AG04449 (cell line): ENCODE results near the gene KLHDC8B.

Source experiments
- CTCF ChIA-PET: fragments of 350-600 bp; formaldehyde crosslinking; extraction: SDS; loops from one replicate; lab custom pipeline; 2021; ENCODE audit warnings: antibody characterized with exemption; lab: Yijun Ruan, JAX
- POLR2A ChIA-PET: fragments of 400-600, 350-600 bp; formaldehyde crosslinking; extraction: SDS; loops from one replicate; lab custom pipeline; 2020; ENCODE audit warnings: antibody characterized with exemption, inconsistent platforms; lab: Yijun Ruan, JAX
- DNase-seq: peaks from one replicate; pipeline ENCODE4 v3.0.0-alpha.2; 2010; ENCODE audit warnings: low read depth, low spot score
- H3K4me3 ChIP-seq: 2 replicates; pipeline ENCODE4 v1.5.1; 2011; ENCODE audit warnings: low read depth, mild to moderate bottlenecking, control low read depth, low read length
- TF ChIP-seq, protein P1 (sequence below): IDR thresholded peaks from one replicate; pipeline ENCODE4 v1.5.1; 2011; ENCODE audit warnings: mild to moderate bottlenecking, moderate library complexity, low read length, control low read depth, inconsistent platforms; ENCODE audit not compliant: insufficient read depth; ENCODE audit errors: missing control alignments

Gene KLHDC8B

DNA sequence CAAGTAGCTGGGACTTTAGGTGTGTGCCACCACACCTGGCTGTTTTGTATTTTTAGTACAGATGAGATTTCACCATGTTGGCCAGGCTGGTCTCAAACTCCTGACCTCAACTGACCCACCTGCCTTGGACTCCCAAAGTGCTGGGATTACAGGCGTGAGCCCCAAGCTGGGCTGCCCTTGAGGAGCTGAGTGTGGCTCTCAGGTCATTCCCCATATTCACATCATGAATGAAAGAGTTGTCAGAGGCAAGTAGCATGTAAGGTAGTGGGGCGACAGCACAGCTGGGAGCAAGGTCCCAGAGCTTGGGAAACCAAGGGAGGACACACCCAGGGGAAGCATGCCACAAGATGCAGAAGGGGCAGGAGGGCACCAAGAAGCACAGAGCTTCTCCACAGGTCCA is 10.2 kb upstream of the KLHDC8B start:
- H3K4me3 ChIP-seq: no peak overlapping the region
- CTCF ChIA-PET: interaction anchor here (1.3 to 2.1 kb wide), 3 partner anchors 10 to 289 kb away, joined by 3 to 9 read pairs (median 4); partner anchors contain the start of gene KLHDC8B
- no peak for DNase-seq
- TF ChIP-seq, protein P1, sequence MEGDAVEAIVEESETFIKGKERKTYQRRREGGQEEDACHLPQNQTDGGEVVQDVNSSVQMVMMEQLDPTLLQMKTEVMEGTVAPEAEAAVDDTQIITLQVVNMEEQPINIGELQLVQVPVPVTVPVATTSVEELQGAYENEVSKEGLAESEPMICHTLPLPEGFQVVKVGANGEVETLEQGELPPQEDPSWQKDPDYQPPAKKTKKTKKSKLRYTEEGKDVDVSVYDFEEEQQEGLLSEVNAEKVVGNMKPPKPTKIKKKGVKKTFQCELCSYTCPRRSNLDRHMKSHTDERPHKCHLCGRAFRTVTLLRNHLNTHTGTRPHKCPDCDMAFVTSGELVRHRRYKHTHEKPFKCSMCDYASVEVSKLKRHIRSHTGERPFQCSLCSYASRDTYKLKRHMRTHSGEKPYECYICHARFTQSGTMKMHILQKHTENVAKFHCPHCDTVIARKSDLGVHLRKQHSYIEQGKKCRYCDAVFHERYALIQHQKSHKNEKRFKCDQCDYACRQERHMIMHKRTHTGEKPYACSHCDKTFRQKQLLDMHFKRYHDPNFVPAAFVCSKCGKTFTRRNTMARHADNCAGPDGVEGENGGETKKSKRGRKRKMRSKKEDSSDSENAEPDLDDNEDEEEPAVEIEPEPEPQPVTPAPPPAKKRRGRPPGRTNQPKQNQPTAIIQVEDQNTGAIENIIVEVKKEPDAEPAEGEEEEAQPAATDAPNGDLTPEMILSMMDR: no peak
- POLR2A ChIA-PET: no interaction called here

DNA sequence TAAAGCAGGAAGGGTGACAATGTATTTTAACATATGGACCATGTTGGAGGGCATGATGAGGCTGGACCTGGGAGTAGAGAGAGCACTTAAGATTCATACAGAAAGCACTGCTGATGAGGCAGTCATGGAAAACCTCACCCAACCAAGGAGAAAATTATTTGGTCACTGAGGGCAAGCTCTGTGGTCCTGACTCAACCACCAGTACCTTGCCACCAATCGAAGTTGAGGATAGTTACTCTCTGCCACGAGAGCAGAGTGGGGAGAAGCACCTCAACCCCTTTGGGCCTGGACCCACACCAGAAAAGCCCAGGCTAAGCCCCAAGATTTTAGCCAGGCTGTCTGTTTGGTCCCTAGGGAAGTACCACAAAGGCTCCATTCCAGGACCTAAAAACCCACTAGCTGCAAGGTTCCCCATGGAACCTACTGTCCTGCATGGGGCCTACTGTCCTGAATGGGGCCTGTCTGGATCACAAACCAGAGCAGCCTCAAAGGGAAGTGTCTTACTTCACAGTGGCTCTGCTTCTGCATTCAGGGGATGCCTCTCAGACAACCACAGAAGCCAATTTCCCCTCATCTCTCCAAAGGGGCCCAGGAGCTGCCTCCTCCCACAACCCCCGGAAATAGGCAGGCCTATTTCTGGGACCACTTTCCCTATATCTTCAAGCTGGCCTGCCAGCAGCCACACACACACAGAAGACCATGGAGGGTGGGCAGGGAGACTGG is 9.4 kb upstream of the KLHDC8B start:
- no peak overlapping the region for H3K4me3 ChIP-seq
- POLR2A ChIA-PET: no interaction called here
- CTCF ChIA-PET: interaction anchor here (1.3 to 2.1 kb wide), 3 partner anchors 9 to 288 kb away, joined by 3 to 9 read pairs (median 4); partner anchors contain the start of gene KLHDC8B
- TF ChIP-seq, protein P1: no peak
- no peak for DNase-seq

DNA sequence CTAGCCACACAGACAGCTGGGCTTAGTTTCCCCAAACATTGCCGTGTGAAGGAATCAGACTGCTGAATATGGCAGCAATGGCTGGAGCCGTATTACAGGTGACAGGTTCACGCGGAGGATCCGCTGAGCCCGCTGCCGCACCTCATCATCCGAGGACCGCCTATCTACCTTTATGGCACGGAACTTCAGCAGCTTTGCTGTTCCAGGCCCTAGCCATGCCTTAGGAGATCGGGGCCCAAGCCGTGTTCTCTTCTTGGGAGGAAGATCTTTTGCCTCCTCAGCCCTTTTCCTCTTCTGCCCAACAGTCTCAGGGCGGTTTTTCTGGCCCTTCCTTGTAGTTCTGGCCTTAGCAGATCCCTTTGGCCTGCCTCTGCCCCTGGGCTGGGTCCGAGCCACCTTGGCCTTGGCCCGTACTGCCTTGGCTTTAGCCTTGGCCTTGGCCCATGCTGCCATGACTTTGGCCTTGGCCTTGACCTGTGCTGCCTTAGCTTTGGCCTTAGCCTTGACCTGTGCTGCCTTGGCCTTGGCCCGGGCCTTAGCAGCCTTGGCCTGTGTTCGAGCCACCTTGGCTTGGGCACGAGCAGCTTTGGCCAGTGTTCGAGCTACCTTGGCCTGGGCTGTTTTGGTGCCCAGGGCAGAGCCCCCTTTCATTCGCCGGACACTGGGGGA is 8.5 kb upstream of the KLHDC8B start:
- TF ChIP-seq, protein P1: no peak
- DNase-seq: no peak
- CTCF ChIA-PET: interaction anchor here (1.6 to 2.1 kb wide), 2 partner anchors 8 to 9 kb away, joined by 4 to 9 read pairs; partner anchors contain the start of gene KLHDC8B
- POLR2A ChIA-PET: interaction anchor here (0.6 kb wide), 1 partner anchor 10 kb away, joined by 3 read pairs; no protein-coding TSS in a partner anchor
- H3K4me3 ChIP-seq: no peak overlapping the region

DNA sequence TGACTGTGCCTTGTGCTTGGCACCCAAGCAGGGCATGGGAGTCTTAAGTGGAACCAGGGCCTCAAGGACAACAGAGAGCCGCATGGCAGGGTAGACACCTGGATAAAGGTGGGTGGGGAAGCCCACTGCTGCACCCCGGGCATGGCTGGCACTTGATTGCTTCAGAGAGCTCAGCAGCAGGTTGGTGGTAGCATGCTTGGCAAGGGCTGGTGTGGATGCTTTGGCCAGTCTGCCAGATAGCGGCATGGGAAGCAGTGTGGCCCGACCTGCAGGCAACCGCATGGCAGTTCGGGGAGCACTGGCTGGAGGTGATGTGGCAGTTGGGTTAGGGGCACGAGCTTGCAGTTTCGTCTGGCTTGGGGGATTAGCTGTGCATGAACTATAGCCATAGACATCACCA is 7.8 kb upstream of the KLHDC8B start:
- TF ChIP-seq, protein P1: no peak
- no peak for DNase-seq
- ChIA-PET CTCF (no interaction called here), POLR2A (no interaction called here)
- no peak overlapping the region for H3K4me3 ChIP-seq

DNA sequence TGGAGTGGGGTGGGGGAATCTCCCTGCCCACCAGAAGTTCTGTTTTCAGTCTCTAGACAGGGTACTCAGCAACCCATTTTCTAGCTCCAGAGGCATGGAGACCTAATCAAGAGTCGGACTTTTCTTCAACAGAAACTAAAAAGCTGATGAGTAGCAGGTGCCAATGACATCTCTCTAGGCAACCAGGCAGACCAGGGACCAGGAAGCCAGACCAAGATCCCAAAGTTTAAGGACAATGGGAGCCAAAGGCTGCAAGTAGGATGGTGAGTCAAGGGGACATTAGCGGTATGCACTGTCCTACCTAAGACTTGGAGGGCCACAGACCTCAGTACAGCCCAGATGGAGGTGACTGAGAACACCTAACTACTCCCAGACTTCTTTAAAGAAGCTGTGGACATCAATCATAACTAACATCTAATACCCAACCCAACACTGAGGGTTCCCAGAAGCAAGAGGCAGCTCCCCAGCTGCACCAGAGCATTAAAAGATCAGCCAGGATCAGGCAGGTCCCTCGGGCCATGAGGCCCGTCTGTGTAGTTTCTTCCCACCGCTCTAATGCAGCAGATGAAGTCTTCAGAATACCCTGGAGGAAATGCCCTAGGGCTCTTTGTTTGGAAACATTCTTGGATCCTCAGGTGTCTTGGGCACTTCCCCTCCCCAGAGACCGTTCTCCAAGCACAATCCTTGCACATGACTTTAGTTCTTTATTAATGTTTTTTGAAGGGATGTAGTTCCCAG is 6.2 kb upstream of the KLHDC8B start:
- ChIA-PET POLR2A (interaction anchor here (1.4 kb wide), 1 partner anchor 176 kb away, joined by 3 read pairs; no protein-coding TSS in a partner anchor), CTCF (interaction anchor here (1.4 kb wide), 1 partner anchor 284 kb away, joined by 4 read pairs; no protein-coding TSS in a partner anchor)
- TF ChIP-seq, protein P1: no peak
- DNase-seq: no peak
- peak overlapping the region; percentile 89 for H3K4me3 ChIP-seq
